Subcutaneous adipose tissue (tissue), 4 donors: ENCODE measurements around the gene MDH1B. TPM values are rescaled to one million over a fixed set of nuclear protein-coding genes. Genes with fewer than 3 reads are reported as not detected.

Source experiments
- total RNA-seq, 4 donors: library from RNA; depleted of rRNA; stranded (reverse); fragments of >200 nt; gene quantifications; one replicate each; pipeline ENCODE4 v1.1.0, GENCODE V29; 2016
- TF ChIP-seq, protein P1 (sequence below): fragments of 450-650 bp; IDR thresholded peaks from one replicate; pipeline ENCODE4 v1.5.1; 2016; ENCODE audit warnings: low read depth, mild to moderate bottlenecking, control low read depth, antibody characterized with exemption, moderate library complexity

The MDH1B gene
- 1 to 10 TPM in 1 of 4 donors, under 1 TPM in 3; 0.17 to 1.1 (median 0.51) TPM for total RNA-seq

DNA sequence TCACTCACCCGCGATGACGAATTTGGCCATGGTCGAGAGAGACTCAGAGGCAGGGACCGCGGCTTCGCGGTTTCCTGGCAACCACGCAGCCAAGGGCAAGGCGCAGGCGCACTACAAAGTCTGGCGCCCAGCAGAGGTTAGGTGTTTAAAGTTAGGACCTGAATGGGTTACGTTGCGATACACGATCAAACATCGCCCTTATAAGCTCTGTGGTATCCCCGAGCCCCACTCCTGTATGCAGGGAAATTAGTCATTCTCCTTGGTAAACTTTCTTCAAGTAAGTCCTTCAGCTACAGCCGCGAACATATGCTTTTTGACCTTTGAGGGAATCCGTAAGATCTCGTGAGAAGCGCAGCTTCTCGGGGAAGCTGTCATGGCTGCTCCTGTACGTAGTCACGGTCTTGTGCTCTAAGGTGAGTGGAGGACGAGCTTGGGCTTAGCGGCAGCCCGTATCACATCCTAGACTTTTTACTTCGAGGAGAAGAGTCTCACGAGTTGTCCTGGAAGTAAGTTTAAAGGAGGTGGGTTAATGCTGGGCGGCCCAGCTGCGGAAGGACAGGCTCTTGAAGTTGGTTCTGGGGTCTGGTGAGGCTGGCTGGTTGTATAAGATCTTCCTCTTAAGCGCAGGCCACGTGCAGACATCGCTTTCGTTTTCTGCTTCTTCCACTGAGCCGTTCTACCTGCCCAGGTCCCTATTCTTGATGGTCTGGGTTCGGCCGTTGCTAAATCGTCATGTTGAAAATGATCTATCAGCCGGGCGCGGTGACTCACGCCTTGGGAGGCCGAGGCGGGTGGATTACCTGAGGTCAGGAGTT lies at the start of gene MDH1B, which contains the start of gene FASTKD2:
Gene MDH1B (minus strand): TSS at position 87 of the 815 bp plus-strand sequence. CDS start 57 bp downstream, at position 30.
Gene FASTKD2 (plus strand): TSS at position 365 of the 815 bp plus-strand sequence. CDS start 1,088 bp downstream, outside the sequence.
- TF ChIP-seq, protein P1, sequence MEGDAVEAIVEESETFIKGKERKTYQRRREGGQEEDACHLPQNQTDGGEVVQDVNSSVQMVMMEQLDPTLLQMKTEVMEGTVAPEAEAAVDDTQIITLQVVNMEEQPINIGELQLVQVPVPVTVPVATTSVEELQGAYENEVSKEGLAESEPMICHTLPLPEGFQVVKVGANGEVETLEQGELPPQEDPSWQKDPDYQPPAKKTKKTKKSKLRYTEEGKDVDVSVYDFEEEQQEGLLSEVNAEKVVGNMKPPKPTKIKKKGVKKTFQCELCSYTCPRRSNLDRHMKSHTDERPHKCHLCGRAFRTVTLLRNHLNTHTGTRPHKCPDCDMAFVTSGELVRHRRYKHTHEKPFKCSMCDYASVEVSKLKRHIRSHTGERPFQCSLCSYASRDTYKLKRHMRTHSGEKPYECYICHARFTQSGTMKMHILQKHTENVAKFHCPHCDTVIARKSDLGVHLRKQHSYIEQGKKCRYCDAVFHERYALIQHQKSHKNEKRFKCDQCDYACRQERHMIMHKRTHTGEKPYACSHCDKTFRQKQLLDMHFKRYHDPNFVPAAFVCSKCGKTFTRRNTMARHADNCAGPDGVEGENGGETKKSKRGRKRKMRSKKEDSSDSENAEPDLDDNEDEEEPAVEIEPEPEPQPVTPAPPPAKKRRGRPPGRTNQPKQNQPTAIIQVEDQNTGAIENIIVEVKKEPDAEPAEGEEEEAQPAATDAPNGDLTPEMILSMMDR: no peak

DNA sequence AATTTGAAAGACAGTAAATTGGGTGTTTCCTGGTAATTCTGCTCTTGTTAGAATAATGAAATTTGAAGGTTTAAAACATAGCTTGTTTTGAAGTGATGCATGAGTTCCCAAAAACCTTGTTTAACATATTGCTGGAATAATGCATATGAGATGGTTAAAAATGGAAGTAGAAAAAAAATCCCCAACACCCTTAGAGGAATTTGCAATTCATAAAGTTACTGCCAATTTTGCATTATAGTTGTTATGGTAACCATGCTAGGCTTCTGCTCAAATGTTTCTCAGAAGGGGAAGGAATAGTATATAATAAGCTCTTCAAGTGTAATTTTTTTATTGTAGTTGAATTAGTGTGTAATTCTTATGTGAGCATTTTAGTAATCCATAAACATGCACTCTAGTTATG lies 49.4 kb upstream of the MDH1B start:
- TF ChIP-seq, protein P1: no peak

DNA sequence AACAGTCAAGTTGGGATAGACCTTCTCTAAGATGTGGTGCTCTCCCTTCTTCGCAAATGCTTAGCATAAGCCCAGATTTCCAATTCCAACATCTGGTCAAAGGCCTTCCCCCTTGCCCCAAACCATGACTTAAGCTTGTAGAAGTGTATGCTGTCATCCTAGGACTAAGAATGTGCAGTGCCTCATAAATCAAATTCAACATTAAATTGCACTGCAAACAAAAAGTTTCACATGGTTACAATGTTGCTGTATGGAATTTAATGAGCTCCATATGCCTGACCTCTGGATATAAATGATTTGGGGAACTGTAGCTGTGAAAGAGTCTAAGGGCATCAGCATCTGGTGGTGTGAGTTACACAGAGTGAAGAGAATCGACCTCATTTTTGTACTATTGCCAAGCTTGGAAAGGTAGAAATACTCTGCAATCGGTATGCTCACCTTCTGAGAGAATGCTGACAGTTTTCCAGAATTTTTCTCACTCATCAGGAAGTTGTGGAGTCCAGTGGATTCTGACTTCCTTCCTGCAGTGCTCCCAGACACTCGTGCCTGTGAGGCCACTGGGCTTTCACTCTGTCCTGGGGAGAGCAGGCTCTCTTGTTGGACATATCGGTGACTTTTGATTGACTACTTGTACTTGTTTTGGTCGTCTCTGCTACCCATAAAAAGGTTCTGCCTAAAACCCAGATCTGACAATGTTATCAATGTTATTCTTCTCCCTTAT lies 40.9 kb upstream of the MDH1B start:
- TF ChIP-seq, protein P1: no peak

DNA sequence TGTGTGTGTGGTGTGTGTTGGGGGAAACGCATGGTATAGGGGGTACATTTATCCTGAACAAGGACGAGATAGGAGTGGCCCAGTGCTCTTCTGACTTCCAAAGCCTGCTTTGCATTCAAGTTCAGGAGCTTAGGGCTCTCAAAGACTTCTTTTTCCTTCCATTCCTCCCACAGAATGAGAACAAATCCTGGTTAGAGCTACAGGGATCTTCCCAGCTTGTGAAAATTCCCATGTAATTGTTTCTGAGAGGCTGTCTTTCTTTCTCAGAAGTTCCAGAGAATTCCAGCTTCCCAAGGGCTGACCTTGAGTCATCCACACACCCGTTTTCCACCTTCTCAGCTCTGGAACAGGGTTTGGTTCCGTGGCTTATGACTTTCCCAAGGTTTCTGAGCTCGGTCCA lies 39.2 kb upstream of the MDH1B start:
- TF ChIP-seq, protein P1: no peak

DNA sequence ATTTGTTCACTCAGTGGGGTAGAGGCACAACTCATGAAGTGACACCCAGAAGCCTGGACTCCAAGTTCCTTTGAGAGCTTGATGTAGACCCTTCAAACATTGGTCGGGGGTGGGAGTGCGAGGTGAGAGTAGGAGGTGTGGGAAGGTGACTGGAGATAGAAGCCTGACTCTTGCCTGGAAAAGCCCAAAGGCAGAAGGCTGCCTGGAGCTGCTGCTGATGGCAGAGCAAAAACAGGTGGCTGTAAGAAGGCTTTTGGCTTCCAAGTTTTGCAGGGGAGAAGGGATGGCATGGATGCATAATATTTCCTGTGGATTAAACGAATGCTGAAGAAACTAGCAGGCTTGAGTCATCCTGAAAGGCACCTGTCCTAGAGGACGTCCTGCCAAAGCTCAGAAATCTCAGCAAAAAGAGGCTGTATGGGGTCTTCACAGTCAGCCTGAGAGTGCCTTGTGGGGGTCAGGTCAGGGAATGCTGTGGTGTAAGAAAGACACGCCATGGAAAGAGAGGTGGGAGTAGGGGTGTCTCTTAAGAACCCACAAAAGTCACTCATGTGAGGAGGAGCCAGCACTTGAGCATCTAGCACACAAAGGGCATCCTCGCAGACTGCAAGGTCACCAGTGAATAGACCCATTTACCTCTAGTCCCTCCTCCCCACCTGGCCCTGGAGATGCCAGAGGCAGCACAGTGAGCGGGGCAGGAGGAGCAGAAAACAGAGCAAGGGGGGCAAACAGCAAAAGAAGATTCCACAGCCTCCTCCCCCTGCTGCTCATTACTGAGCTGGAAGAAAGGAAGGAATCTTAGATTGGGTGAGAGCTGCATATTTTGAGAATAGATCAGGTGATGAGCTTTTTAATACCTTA lies 37.8 kb upstream of the MDH1B start:
- TF ChIP-seq, protein P1: no peak

DNA sequence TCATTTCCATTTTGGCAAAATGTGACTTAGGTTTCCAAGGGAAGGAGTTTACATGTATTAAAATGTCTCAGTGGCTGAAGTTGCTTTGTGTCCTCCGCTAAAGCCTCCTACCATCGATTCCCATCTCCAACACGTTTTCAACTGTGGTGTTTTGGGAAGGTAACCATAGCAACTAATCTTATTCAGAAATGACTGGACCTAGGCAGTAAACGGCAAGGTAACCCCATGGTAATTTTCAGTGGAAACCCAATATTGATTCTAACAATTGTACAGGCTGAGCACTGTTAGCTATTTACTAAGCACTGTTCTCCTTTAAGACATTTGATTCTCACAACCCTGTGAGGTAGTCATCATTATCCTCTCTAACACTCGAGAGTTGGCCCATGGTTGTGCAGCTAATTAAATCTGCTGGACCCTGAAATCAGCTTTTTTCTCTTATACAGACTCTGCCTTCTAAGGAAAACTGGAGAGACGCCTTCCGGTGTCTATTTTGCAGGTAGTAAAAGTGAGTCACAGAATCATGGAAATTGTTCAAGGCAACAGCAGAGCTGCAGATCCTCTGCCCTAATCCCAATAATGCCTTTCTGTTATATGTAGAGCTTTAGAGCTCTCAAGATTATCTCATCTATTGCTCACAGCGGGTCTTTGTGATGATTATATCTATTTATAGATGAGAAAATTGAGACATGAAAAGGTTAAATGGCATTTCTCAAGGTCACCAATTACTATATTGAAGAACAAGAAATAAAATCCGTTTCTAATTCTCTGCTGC lies 36.5 kb upstream of the MDH1B start:
- TF ChIP-seq, protein P1: no peak
